HepG2 (cell line): ENCODE measurements around the gene ASNS. TPM values are rescaled to one million over a fixed set of nuclear protein-coding genes. Genes with fewer than 3 reads are reported as not detected.

Source experiments
- ARHGAP35 ChIP-seq: sonication (generic); formaldehyde crosslinking; IDR thresholded peaks from 2 replicates; pipeline ENCODE4 v1.9.0; 2022; ENCODE audit warnings: mild to moderate bottlenecking, inconsistent platforms, moderate library complexity, missing genetic modification reagents, borderline replicate concordance
- ATF7 ChIP-seq, 2 experiments: fragments of 450-650 bp in 1 of 2; sonication (generic) in 1 of 2; formaldehyde crosslinking in 1 of 2; IDR thresholded peaks; 2 replicates each; pipeline versions ENCODE4 v1.4.0 to v1.6.1; 2016 to 2020; ENCODE audit warnings: antibody characterized with exemption in 1 of 2, mild to moderate bottlenecking in 1 of 2, missing genetic modification reagents in 1 of 2
- CCDC6 ChIP-seq: sonication (generic); formaldehyde crosslinking; IDR thresholded peaks from 2 replicates; pipeline ENCODE4 v1.8.1; 2022; ENCODE audit warnings: mild to moderate bottlenecking, missing genetic modification reagents, moderate library complexity
- CEBPB ChIP-seq: IDR thresholded peaks from 2 replicates; pipeline ENCODE4 v1.6.1; 2011; ENCODE audit warnings: low read depth, low read length, improper control_type of control experiment, borderline replicate concordance
- CENPT ChIP-seq: sonication (generic); formaldehyde crosslinking; IDR thresholded peaks from 2 replicates; pipeline ENCODE4 v1.8.0; 2022; ENCODE audit warnings: low read depth, mild to moderate bottlenecking, moderate library complexity, missing genetic modification reagents
- DRAP1 ChIP-seq: IDR thresholded peaks from 2 replicates; pipeline ENCODE4 v1.6.1; 2016; ENCODE audit warnings: missing genetic modification reagents, missing compliant biosample characterization
- ETS1 ChIP-seq: sonication (generic); formaldehyde crosslinking; IDR thresholded peaks from 2 replicates; pipeline ENCODE4 v1.4.0; 2020; ENCODE audit warnings: missing genetic modification reagents
- JUN ChIP-seq: sonication (generic); formaldehyde crosslinking; IDR thresholded peaks from 2 replicates; pipeline ENCODE4 v1.4.0; 2020; ENCODE audit warnings: mild to moderate bottlenecking, missing genetic modification reagents
- KMT2A ChIP-seq: sonication (generic); formaldehyde crosslinking; IDR thresholded peaks from 2 replicates; pipeline ENCODE4 v1.4.0; 2020; ENCODE audit warnings: missing genetic modification reagents
- MLLT10 ChIP-seq: sonication (generic); formaldehyde crosslinking; IDR thresholded peaks from 2 replicates; pipeline ENCODE4 v1.4.0; 2020; ENCODE audit warnings: missing genetic modification reagents
- NPAS2 ChIP-seq: sonication (generic); formaldehyde crosslinking; IDR thresholded peaks from 2 replicates; pipeline ENCODE4 v1.8.0; 2022; ENCODE audit warnings: mild to moderate bottlenecking, missing genetic modification reagents, borderline replicate concordance
- PBX2 ChIP-seq: IDR thresholded peaks from 2 replicates; pipeline ENCODE4 v1.6.1; 2016; ENCODE audit warnings: control low read depth
- TBX2 ChIP-seq: sonication (generic); formaldehyde crosslinking; IDR thresholded peaks from 2 replicates; pipeline ENCODE4 v1.5.0; 2020; ENCODE audit warnings: missing genetic modification reagents, mild to moderate bottlenecking, borderline replicate concordance
- THAP8 ChIP-seq: sonication (generic); formaldehyde crosslinking; IDR thresholded peaks from 2 replicates; pipeline ENCODE4 v1.5.1; 2020; ENCODE audit warnings: missing genetic modification reagents, mild to moderate bottlenecking, borderline replicate concordance
- YY1 ChIP-seq: IDR thresholded peaks from 2 replicates; pipeline ENCODE4 v1.6.1; 2011; ENCODE audit warnings: low read length, low read depth, moderate library complexity, mild to moderate bottlenecking; ENCODE audit not compliant: insufficient read depth, insufficient replicate concordance
- ZFP36L2 ChIP-seq: sonication (generic); formaldehyde crosslinking; IDR thresholded peaks from 2 replicates; pipeline ENCODE4 v1.4.0; 2020; ENCODE audit warnings: missing genetic modification reagents
- ZNF10 ChIP-seq: sonication (generic); formaldehyde crosslinking; IDR thresholded peaks from 2 replicates; pipeline ENCODE4 v1.4.0; 2020; ENCODE audit warnings: mild to moderate bottlenecking, low read depth, missing genetic modification reagents, borderline replicate concordance
- ZNF225 ChIP-seq: sonication (generic); formaldehyde crosslinking; IDR thresholded peaks from 2 replicates; pipeline ENCODE4 v1.4.0; 2020; ENCODE audit warnings: mild to moderate bottlenecking, missing genetic modification reagents
- ZNF234 ChIP-seq: sonication (generic); formaldehyde crosslinking; conservative IDR thresholded peaks from 2 replicates; pipeline ENCODE4 v1.5.1; 2020; ENCODE audit warnings: mild to moderate bottlenecking, missing genetic modification reagents
- ZNF512 ChIP-seq: sonication (generic); formaldehyde crosslinking; IDR thresholded peaks from 2 replicates; pipeline ENCODE4 v1.4.0; 2020; ENCODE audit warnings: mild to moderate bottlenecking, missing genetic modification reagents
- ZNF556 ChIP-seq: sonication (generic); formaldehyde crosslinking; IDR thresholded peaks from 2 replicates; pipeline ENCODE4 v1.4.0; 2020; ENCODE audit warnings: mild to moderate bottlenecking, missing genetic modification reagents, borderline replicate concordance
- ZNF672 ChIP-seq: sonication (generic); formaldehyde crosslinking; IDR thresholded peaks from 2 replicates; pipeline ENCODE4 v1.8.1; 2022; ENCODE audit warnings: missing genetic modification reagents
- ZNF800 ChIP-seq: sonication (generic); formaldehyde crosslinking; IDR thresholded peaks from 2 replicates; pipeline ENCODE4 v1.4.0; 2020; ENCODE audit warnings: missing genetic modification reagents
- polyA plus RNA-seq, 8 experiments: library from polyadenylated mRNA; depleted of rRNA in 3 of 8; stranded (reverse) in 7 of 8; unstranded in 1 of 8; fragments of >200 nt; fragmentation: Illumina TruSeq in 4 of 8; extraction: Trizol in 4 of 8; gene quantifications; 2 replicates each; pipeline versions ENCODE4 v1.2.1 to v1.2.3, GENCODE V29; 2011 to 2016; ENCODE audit warnings: low read depth in 4 of 8, missing spikeins in 1 of 8, mixed read lengths in 1 of 8; ENCODE audit not compliant: insufficient read depth in 1 of 8
- total RNA-seq, 5 experiments: library from RNA; depleted of rRNA; stranded (reverse); fragments of >200 nt; fragmentation: Illumina TruSeq; extraction: Trizol; gene quantifications; 2 replicates each; pipeline ENCODE4 v1.2.3, GENCODE V29; 2016; ENCODE audit warnings: low read depth in 1 of 5

ASNS gene
- total and polyA plus RNA-seq, 2 of the 13 experiments (the other 11 are each of a cell fraction or from before 2014, with no cell fraction given): 55.0 to 75.1 TPM

- no peak for TF ChIP-seq NPAS2
- no peak for TF ChIP-seq ZNF234 (CRISPR knock-in tag)
- no peak for TF ChIP-seq PBX2 (CRISPR knock-in tag)
- peak; percentile 37; the same call in 1 of the 2 replicates for TF ChIP-seq ARHGAP35 (CRISPR knock-in tag)
- no peak for TF ChIP-seq ZNF672 (CRISPR knock-in tag)
- peak; percentile 81; the same call in 1 of the 2 replicates for TF ChIP-seq CENPT (CRISPR knock-in tag)
- TF ChIP-seq ZNF800 (CRISPR knock-in tag): peak; percentile 86
- no peak for TF ChIP-seq JUN (CRISPR knock-in tag)
- TF ChIP-seq ETS1: no peak
- peak; percentile 62; the same call in 1 of the 2 replicates for TF ChIP-seq ZNF225 (CRISPR knock-in tag)
- peak; percentile 57 for TF ChIP-seq TBX2 (CRISPR knock-in tag)
- no peak for TF ChIP-seq ATF7 (IDR thresholded peaks at IDR 0.05)
- no peak for TF ChIP-seq ATF7 (CRISPR knock-in tag; IDR thresholded peaks at IDR 0.05)
- TF ChIP-seq ZNF10 (CRISPR knock-in tag): no peak
- no peak for TF ChIP-seq ZFP36L2
- TF ChIP-seq KMT2A (CRISPR knock-in tag): peak; percentile 79
- no peak for TF ChIP-seq ZNF512 (CRISPR knock-in tag)
- TF ChIP-seq THAP8 (CRISPR knock-in tag): no peak
- TF ChIP-seq DRAP1: peak; percentile 95
- no peak for TF ChIP-seq MLLT10 (CRISPR knock-in tag)
- TF ChIP-seq YY1: no peak
- no peak for TF ChIP-seq ZNF556
- TF ChIP-seq CEBPB: peak; percentile 89
- peak; percentile 86; the same call in 1 of the 2 replicates for TF ChIP-seq CCDC6
Measured at GRCh38 chr7:97872025-97872669, at the start of gene ASNS (continued).
